GM23338 (cell line): ENCODE data around the gene MARCHF10. TPM values are rescaled to one million over a fixed set of nuclear protein-coding genes. Genes with fewer than 3 reads are reported as not detected.
A peak's percentile ranks its signal among the peaks of the same experiment; 100 is the strongest.

Source experiments
- ATAC-seq: fragments of 200-7000 bp; cut with Tn5 transposase; 3 replicates; pipeline ENCODE4 v1.9.1; 2020
- DNase-seq: peaks from one replicate; pipeline ENCODE4 v3.0.0-alpha.2; 2015; ENCODE audit warnings: low spot score
- H2AFZ ChIP-seq: fragments of 200-600 bp; sonication (generic); 2 replicates; pipeline ENCODE4 v1.8.0; 2016; ENCODE audit warnings: antibody characterized with exemption, mild to moderate bottlenecking, moderate library complexity
- H3F3A ChIP-seq: fragments of 200-600 bp; sonication (generic); replicated peaks from 2 replicates; pipeline ENCODE4 v1.8.0; 2017; ENCODE audit warnings: antibody characterized with exemption, mixed run types, low read depth
- H3K27ac ChIP-seq: fragments of 200-600 bp; sonication (generic); 2 replicates; pipeline ENCODE4 v1.6.1; 2016; ENCODE audit warnings: low read depth
- H3K27me3 ChIP-seq: fragments of 200-600 bp; sonication (generic); 2 replicates; pipeline ENCODE4 v1.8.0; 2016; ENCODE audit warnings: mild to moderate bottlenecking, mixed run types, moderate library complexity; ENCODE audit not compliant: insufficient read depth
- H3K36me3 ChIP-seq: fragments of 200-600 bp; sonication (generic); 2 replicates; pipeline ENCODE4 v1.8.0; 2016; ENCODE audit warnings: mild to moderate bottlenecking; ENCODE audit not compliant: insufficient read depth
- H3K4me1 ChIP-seq: fragments of 200-600 bp; sonication (generic); 2 replicates; pipeline ENCODE4 v1.8.0; 2016; ENCODE audit warnings: mild to moderate bottlenecking, moderate library complexity; ENCODE audit not compliant: insufficient read depth
- H3K4me2 ChIP-seq: fragments of 200-600 bp; sonication (generic); 2 replicates; pipeline ENCODE4 v1.7.1; 2017; ENCODE audit warnings: mixed run types
- H3K4me3 ChIP-seq: fragments of 200-600 bp; sonication (generic); 2 replicates; pipeline ENCODE4 v1.6.1; 2016; ENCODE audit warnings: mixed run types
- H3K79me2 ChIP-seq: fragments of 200-600 bp; sonication (generic); replicated peaks from 2 replicates; pipeline ENCODE4 v1.8.0; 2017; ENCODE audit warnings: mild to moderate bottlenecking; ENCODE audit not compliant: insufficient read depth
- H3K9me2 ChIP-seq: fragments of 200-600 bp; sonication (generic); 2 replicates; pipeline ENCODE4 v1.8.0; 2017; ENCODE audit not compliant: insufficient read depth
- H4K20me1 ChIP-seq: fragments of 200-600 bp; sonication (generic); replicated peaks from 2 replicates; pipeline ENCODE4 v1.8.0; 2017; ENCODE audit warnings: mild to moderate bottlenecking; ENCODE audit not compliant: insufficient read depth
- H3K27ac Mint-ChIP-seq: 2 replicates; pipeline ENCODE4 v1.8.0; 2020; ENCODE audit warnings: inconsistent platforms, mild to moderate bottlenecking, moderate library complexity, mixed read lengths
- H3K27me3 Mint-ChIP-seq: 3 replicates; pipeline ENCODE4 v1.8.0; 2022; ENCODE audit warnings: low read depth, mild to moderate bottlenecking, moderate library complexity, mixed read lengths, inconsistent platforms; ENCODE audit not compliant: insufficient read depth, poor library complexity
- H3K36me3 Mint-ChIP-seq: 3 replicates; pipeline ENCODE4 v1.8.0; 2021; ENCODE audit warnings: low read depth, mild to moderate bottlenecking, inconsistent platforms, moderate library complexity, mixed read lengths
- H3K4me1 Mint-ChIP-seq: 3 replicates; pipeline ENCODE4 v1.8.0; 2020; ENCODE audit warnings: mild to moderate bottlenecking, inconsistent platforms, mixed read lengths
- H3K4me3 Mint-ChIP-seq: 3 replicates; pipeline ENCODE4 v1.8.0; 2021; ENCODE audit warnings: moderate library complexity, mild to moderate bottlenecking, inconsistent platforms, mixed read lengths
- H3K9me3 Mint-ChIP-seq: 3 replicates; pipeline ENCODE4 v1.8.0; 2020; ENCODE audit warnings: moderate library complexity, mild to moderate bottlenecking, inconsistent platforms, mixed read lengths
- CTCF ChIP-seq, 2 experiments: fragments of 200-600 bp in 1 of 2; sonication (generic) in 1 of 2; conservative IDR thresholded peaks; 2 replicates each; pipeline versions ENCODE4 v1.5.1 to v1.6.1; 2016 to 2017; ENCODE audit warnings: antibody characterized with exemption in 2 of 2, low read depth in 2 of 2, mild to moderate bottlenecking in 2 of 2, moderate library complexity in 1 of 2
- ETS1 ChIP-seq: IDR thresholded peaks from 2 replicates; pipeline ENCODE4 v1.6.1; 2016; ENCODE audit warnings: antibody characterized with exemption
- EZH2 ChIP-seq: fragments of 200-600 bp; sonication (generic); IDR thresholded peaks from one replicate; pipeline ENCODE4 v1.8.0; 2017; ENCODE audit warnings: antibody characterized with exemption, mild to moderate bottlenecking, low read depth; ENCODE audit not compliant: unreplicated experiment
- EZH2phosphoT487 ChIP-seq: fragments of 200-600 bp; sonication (generic); IDR thresholded peaks from one replicate; pipeline ENCODE4 v1.8.1; 2018; ENCODE audit warnings: antibody characterized with exemption; ENCODE audit not compliant: unreplicated experiment
- ZNF114 ChIP-seq: fragments of 250-450 bp; sonication (Bioruptor Pico); IDR thresholded peaks from 2 replicates; pipeline ENCODE4 v1.5.0; 2020; ENCODE audit warnings: mild to moderate bottlenecking, moderate library complexity
- ZNF462 ChIP-seq: fragments of 250-450 bp; sonication (Bioruptor Pico); IDR thresholded peaks from 2 replicates; pipeline ENCODE4 v1.5.0; 2020; ENCODE audit warnings: mild to moderate bottlenecking, moderate library complexity
- polyA plus RNA-seq: library from polyadenylated mRNA; unstranded; fragments of >200 nt; fragmentation: Nextera tagmentation; extraction: Ambion mirVana; gene quantifications from 2 replicates; pipeline ENCODE4 v1.2.1, GENCODE V29; 2016
- total RNA-seq: library from RNA; depleted of rRNA; stranded (reverse); fragments of >200 nt; shearing (Covaris generic); gene quantifications from 2 replicates; pipeline ENCODE4 v1.2.3, GENCODE V29; 2014

The MARCHF10 gene
- total and polyA plus RNA-seq, 2 experiments from 2014 or later, result 0.50 TPM; not detected in 1

- Histone ChIP-seq H3K4me3 (no peak overlapping the region), H2AFZ (no peak overlapping the region), H3K4me1 (peaks cover 12% of the 10 kb centered on the region), H4K20me1 (no peaks in the 10 kb centered on the region), H3K27me3 (no peaks in the 10 kb centered on the region), H3F3A (no peaks in the 10 kb centered on the region), H3K9me2 (no peaks in the 10 kb centered on the region), H3K36me3 (no peaks in the 10 kb centered on the region), H3K27ac (no peak overlapping the region), H3K4me2 (no peak overlapping the region), H3K79me2 (no peaks in the 10 kb centered on the region)
- ATAC-seq (peak; percentile 78), DNase-seq (peak; percentile 44)
- Mint-ChIP-seq H3K9me3 (peaks cover 9% of the 10 kb centered on the region), H3K27ac (no peak overlapping the region), H3K4me3 (no peak overlapping the region), H3K36me3 (no peaks in the 10 kb centered on the region; the same call in 2 of the 3 replicates), H3K27me3 (peaks cover 6% of the 10 kb centered on the region), H3K4me1 (peaks cover 28% of the 10 kb centered on the region)
- TF ChIP-seq ZNF114 (no peak), CTCF (conservative IDR thresholded peaks at IDR 0.05; ENCODE audit: low read depth in 2 of 2) (peak; percentile 17 to 48; a peak in 3 of 4 replicates), EZH2 (no peak), EZH2phosphoT487 (no peak), ETS1 (no peak), ZNF462 (CRISPR knock-in tag) (no peak)
Observed at GRCh38 chr17:62727916-62728672, 80.0 kb downstream of the MARCHF10 start.
